ENCODE measurements around the gene PLCH1. TPM values are rescaled to one million over a fixed set of nuclear protein-coding genes. Genes with fewer than 3 reads are reported as not detected.

Gene PLCH1
- total and polyA plus RNA-seq, 10 of the 15 experiments (the other 5 are each of a cell fraction or from before 2014, with no cell fraction given) = 0.03 to 0.22 (median 0.04) TPM; not detected in 5

GRCh38 chr3:155572085-155572484 lies 172.8 kb downstream of the PLCH1 start (continued):
- TF ChIP-seq E4F1 (IDR thresholded peaks at IDR 0.05; ENCODE audit: borderline replicate concordance, partially characterized antibody) = no peak
- TF ChIP-seq RELA (IDR thresholded peaks at IDR 0.05; ENCODE audit: borderline replicate concordance, partially characterized antibody) = no peak
- TF ChIP-seq SREBF1 (IDR thresholded peaks at IDR 0.05; ENCODE audit: low read length) = no peak
- TF ChIP-seq IKZF2 (IDR thresholded peaks at IDR 0.05) = no peak

GRCh38 chr3:155568295-155568694 lies 176.6 kb downstream of the PLCH1 start:
- no peaks in the 10 kb centered on the region for H3K4me1 ChIP-seq (ENCODE audit: control insufficient read depth, insufficient read depth, low read length)
- POLR2A ChIA-PET = no interaction called here
- no peak for FAIRE-seq
- H3K9ac ChIP-seq (ENCODE audit: control insufficient read depth, insufficient read depth, low read length) = no peak overlapping the region
- DNase-seq (ENCODE audit: low read depth, low spot score) = no peak
- no peaks in the 10 kb centered on the region for H4K20me1 ChIP-seq (ENCODE audit: control insufficient read depth, insufficient read depth)
- no peak overlapping the region for H3K4me3 ChIP-seq
- H3K9me3 ChIP-seq (replicated peaks; ENCODE audit: control insufficient read depth, insufficient read depth, low read length) = no peaks in the 10 kb centered on the region
- no peak for ATAC-seq
- no peaks in the 10 kb centered on the region for H3K36me3 ChIP-seq (ENCODE audit: control insufficient read depth in 2 of 2, insufficient read depth in 2 of 2, low read length in 1 of 2)
- RAD21 ChIA-PET (ENCODE audit: unreplicated experiment) = no interaction called here
- no peak overlapping the region for H3K27ac ChIP-seq (ENCODE audit: control insufficient read depth, insufficient read depth)
- H3K79me2 ChIP-seq (ENCODE audit: control insufficient read depth, insufficient read depth, low read length) = no peaks in the 10 kb centered on the region
- TF ChIP-seq ZNF24 (IDR thresholded peaks at IDR 0.05) = no peak
- TF ChIP-seq CBX5 (IDR thresholded peaks at IDR 0.05; ENCODE audit: low read depth) = no peak
- no peak for TF ChIP-seq GABPA (IDR thresholded peaks at IDR 0.05; ENCODE audit: low read depth)
- no peak for TF ChIP-seq CEBPZ (IDR thresholded peaks at IDR 0.05; ENCODE audit: low read depth, low read length)
- TF ChIP-seq ZNF217 (IDR thresholded peaks at IDR 0.05) = no peak
- no peak for TF ChIP-seq MYC (IDR thresholded peaks at IDR 0.05; ENCODE audit: insufficient read depth, insufficient read length, insufficient replicate concordance, low read length, severe bottlenecking)
- no peak for TF ChIP-seq SRF (IDR thresholded peaks at IDR 0.05; ENCODE audit: low read depth in 2 of 2, low read length in 2 of 2)
- BruUV-seq (replicated peaks) = no TSS peak
- H3K4me2 ChIP-seq (ENCODE audit: control insufficient read depth, insufficient read depth) = no peak overlapping the region
- 21% methylated on average over 3 of the region's 3 CpGs for WGBS (ENCODE audit: insufficient coverage, insufficient replicate concordance, low lambda C conversion rate, missing lambda C conversion rate)
- intact Hi-C loops (cut with micrococcal nuclease; ENCODE audit: unreplicated experiment) = no loop called here
- CTCF ChIA-PET = interaction anchor here (1.4 kb wide), 1 partner anchor 10 kb away, joined by 3 read pairs; no protein-coding TSS in a partner anchor
- no peak overlapping the region for H2AFZ ChIP-seq (ENCODE audit: control insufficient read depth, low read depth, low read length)
- H3K27me3 ChIP-seq (replicated peaks in 1 of 2; ENCODE audit: control insufficient read depth in 2 of 2, insufficient read depth in 2 of 2, low read length in 1 of 2) = no peaks in the 10 kb centered on the region
- SMC1A ChIA-PET (ENCODE audit: uncharacterized antibody, unreplicated experiment) = interaction anchor here (1.4 kb wide), 1 partner anchor 9 kb away, joined by 3 read pairs; no protein-coding TSS in a partner anchor
- in situ Hi-C loops (cut with MboI) = no loop called here
